Measurements from ENCODE around the gene USP22. TPM values are rescaled to one million over a fixed set of nuclear protein-coding genes. Genes with fewer than 3 reads are reported as not detected.

Gene USP22
- total and polyA plus RNA-seq, 4 donors = 27.2 to 109 (median 58.1) TPM

DNA sequence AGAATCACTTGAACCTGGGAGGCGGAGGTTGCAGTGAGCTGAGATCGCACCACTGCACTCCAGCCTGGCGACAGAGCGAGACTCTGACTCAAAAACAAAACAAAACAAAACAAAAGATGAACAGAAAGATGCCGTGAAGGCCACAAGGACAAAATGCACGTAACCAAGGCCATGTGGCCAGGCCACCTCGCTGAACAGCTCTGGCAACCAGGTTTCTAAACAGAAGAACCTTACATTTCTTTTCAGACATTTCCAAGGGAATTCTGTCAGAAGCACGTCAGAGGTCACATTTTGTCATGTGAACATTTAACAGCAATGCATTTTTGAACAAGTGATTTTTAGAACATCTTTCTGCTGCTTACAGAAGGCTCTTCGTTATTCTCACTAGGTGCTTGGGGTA, 28.8 kb downstream of the USP22 start:
- 94% methylated on average over 9 of the region's 9 CpGs for whole genome bisulfite sequencing
- no peak for DNase-seq (ENCODE audit: low spot score)
- H3K27ac ChIP-seq (ENCODE audit: low read depth in 1 of 2, low read length in 2 of 2) = no peak overlapping the region
- peaks cover 19 to 97% (median 82%) of the 10 kb centered on the region in 4 donors for H3K36me3 ChIP-seq (ENCODE audit: control insufficient read depth in 4 of 4, insufficient read depth in 3 of 4, low read depth in 1 of 4, low read length in 3 of 4)
- TF ChIP-seq GABPA (IDR thresholded peaks at IDR 0.05 in 1 of 2, conservative IDR thresholded peaks at IDR 0.05 in 1 of 2) (no peak), EGR1 (IDR thresholded peaks at IDR 0.05; ENCODE audit: low read depth in 2 of 2) (no peak), RAD21 (IDR thresholded peaks at IDR 0.05) (no peak), FOXA2 (IDR thresholded peaks at IDR 0.05) (no peak), FOXA1 (IDR thresholded peaks at IDR 0.05) (no peak), YY1 (IDR thresholded peaks at IDR 0.05) (no peak), TAF1 (conservative IDR thresholded peaks at IDR 0.05) (no peak), NR2F2 (IDR thresholded peaks at IDR 0.05) (no peak), HNF4G (IDR thresholded peaks at IDR 0.05) (no peak), HNF4A (conservative IDR thresholded peaks at IDR 0.05) (no peak), SP1 (IDR thresholded peaks at IDR 0.05) (no peak), RXRA (IDR thresholded peaks at IDR 0.05) (no peak), JUND (IDR thresholded peaks at IDR 0.05) (no peak)
- TF ChIP-seq, protein P1, sequence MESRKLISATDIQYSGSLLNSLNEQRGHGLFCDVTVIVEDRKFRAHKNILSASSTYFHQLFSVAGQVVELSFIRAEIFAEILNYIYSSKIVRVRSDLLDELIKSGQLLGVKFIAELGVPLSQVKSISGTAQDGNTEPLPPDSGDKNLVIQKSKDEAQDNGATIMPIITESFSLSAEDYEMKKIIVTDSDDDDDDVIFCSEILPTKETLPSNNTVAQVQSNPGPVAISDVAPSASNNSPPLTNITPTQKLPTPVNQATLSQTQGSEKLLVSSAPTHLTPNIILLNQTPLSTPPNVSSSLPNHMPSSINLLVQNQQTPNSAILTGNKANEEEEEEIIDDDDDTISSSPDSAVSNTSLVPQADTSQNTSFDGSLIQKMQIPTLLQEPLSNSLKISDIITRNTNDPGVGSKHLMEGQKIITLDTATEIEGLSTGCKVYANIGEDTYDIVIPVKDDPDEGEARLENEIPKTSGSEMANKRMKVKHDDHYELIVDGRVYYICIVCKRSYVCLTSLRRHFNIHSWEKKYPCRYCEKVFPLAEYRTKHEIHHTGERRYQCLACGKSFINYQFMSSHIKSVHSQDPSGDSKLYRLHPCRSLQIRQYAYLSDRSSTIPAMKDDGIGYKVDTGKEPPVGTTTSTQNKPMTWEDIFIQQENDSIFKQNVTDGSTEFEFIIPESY (IDR thresholded peaks at IDR 0.05) = no peak
- TF ChIP-seq, protein P2, sequence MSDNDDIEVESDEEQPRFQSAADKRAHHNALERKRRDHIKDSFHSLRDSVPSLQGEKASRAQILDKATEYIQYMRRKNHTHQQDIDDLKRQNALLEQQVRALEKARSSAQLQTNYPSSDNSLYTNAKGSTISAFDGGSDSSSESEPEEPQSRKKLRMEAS (IDR thresholded peaks at IDR 0.05) = no peak
- TF ChIP-seq, protein P3, sequence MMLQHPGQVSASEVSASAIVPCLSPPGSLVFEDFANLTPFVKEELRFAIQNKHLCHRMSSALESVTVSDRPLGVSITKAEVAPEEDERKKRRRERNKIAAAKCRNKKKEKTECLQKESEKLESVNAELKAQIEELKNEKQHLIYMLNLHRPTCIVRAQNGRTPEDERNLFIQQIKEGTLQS (IDR thresholded peaks at IDR 0.05) = no peak
- TF ChIP-seq, protein P4, sequence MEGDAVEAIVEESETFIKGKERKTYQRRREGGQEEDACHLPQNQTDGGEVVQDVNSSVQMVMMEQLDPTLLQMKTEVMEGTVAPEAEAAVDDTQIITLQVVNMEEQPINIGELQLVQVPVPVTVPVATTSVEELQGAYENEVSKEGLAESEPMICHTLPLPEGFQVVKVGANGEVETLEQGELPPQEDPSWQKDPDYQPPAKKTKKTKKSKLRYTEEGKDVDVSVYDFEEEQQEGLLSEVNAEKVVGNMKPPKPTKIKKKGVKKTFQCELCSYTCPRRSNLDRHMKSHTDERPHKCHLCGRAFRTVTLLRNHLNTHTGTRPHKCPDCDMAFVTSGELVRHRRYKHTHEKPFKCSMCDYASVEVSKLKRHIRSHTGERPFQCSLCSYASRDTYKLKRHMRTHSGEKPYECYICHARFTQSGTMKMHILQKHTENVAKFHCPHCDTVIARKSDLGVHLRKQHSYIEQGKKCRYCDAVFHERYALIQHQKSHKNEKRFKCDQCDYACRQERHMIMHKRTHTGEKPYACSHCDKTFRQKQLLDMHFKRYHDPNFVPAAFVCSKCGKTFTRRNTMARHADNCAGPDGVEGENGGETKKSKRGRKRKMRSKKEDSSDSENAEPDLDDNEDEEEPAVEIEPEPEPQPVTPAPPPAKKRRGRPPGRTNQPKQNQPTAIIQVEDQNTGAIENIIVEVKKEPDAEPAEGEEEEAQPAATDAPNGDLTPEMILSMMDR (IDR thresholded peaks at IDR 0.05; ENCODE audit: low read depth, low read length, missing input control) = no peak
- TF ChIP-seq, protein P5, sequence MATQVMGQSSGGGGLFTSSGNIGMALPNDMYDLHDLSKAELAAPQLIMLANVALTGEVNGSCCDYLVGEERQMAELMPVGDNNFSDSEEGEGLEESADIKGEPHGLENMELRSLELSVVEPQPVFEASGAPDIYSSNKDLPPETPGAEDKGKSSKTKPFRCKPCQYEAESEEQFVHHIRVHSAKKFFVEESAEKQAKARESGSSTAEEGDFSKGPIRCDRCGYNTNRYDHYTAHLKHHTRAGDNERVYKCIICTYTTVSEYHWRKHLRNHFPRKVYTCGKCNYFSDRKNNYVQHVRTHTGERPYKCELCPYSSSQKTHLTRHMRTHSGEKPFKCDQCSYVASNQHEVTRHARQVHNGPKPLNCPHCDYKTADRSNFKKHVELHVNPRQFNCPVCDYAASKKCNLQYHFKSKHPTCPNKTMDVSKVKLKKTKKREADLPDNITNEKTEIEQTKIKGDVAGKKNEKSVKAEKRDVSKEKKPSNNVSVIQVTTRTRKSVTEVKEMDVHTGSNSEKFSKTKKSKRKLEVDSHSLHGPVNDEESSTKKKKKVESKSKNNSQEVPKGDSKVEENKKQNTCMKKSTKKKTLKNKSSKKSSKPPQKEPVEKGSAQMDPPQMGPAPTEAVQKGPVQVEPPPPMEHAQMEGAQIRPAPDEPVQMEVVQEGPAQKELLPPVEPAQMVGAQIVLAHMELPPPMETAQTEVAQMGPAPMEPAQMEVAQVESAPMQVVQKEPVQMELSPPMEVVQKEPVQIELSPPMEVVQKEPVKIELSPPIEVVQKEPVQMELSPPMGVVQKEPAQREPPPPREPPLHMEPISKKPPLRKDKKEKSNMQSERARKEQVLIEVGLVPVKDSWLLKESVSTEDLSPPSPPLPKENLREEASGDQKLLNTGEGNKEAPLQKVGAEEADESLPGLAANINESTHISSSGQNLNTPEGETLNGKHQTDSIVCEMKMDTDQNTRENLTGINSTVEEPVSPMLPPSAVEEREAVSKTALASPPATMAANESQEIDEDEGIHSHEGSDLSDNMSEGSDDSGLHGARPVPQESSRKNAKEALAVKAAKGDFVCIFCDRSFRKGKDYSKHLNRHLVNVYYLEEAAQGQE (IDR thresholded peaks at IDR 0.05) = no peak
- H3K4me3 ChIP-seq (ENCODE audit: low read depth in 1 of 3, low read length in 3 of 3) = no peak overlapping the region
- H3K4me1 ChIP-seq (ENCODE audit: control insufficient read depth in 4 of 4, insufficient read depth in 4 of 4, low read length in 3 of 4) = peaks cover 0 to under 1% (median 0%) of the 10 kb centered on the region in 4 donors
- H3K9me3 ChIP-seq (ENCODE audit: control insufficient read depth in 4 of 4, low read length in 3 of 4) = no peaks in the 10 kb centered on the region
- no peaks in the 10 kb centered on the region for H3K27me3 ChIP-seq (ENCODE audit: control insufficient read depth in 4 of 4, insufficient read depth in 4 of 4, low read length in 3 of 4)
- H3K9ac ChIP-seq (ENCODE audit: low read depth in 1 of 2, low read length in 2 of 2) = no peak overlapping the region

All from liver (tissue), 9 donors.